GM21576 (cell line): ENCODE measurements around the gene ASPSCR1.

ENCODE experiments used
- ATAC-seq: cut with Tn5 transposase; IDR thresholded peaks from one replicate; pipeline ENCODE4 v1.9.1; 2021; ENCODE audit warnings: mild to moderate bottlenecking, moderate library complexity; ENCODE audit not compliant: unreplicated experiment

The ASPSCR1 gene

DNA sequence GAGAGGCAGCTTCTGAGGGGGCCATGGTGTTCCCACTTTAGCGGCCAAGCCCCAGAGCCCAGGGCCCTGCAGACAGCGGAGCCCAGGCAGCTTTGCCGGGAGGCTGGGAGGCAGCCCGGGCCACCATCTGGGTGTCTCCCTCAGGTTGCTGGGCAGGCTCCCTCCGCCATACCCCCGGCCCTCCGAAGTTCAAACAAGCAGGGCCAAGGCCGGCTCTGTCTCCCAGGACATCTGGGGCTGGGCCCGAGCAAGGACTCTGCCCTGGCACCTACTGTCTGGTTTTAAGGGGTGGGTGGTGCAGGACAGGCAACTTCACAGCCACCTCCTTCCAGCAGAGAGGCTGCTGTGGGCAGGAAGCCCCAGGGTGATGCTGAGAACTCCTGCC, 85.5 kb downstream of the ASPSCR1 start:
- ATAC-seq = no peak

DNA sequence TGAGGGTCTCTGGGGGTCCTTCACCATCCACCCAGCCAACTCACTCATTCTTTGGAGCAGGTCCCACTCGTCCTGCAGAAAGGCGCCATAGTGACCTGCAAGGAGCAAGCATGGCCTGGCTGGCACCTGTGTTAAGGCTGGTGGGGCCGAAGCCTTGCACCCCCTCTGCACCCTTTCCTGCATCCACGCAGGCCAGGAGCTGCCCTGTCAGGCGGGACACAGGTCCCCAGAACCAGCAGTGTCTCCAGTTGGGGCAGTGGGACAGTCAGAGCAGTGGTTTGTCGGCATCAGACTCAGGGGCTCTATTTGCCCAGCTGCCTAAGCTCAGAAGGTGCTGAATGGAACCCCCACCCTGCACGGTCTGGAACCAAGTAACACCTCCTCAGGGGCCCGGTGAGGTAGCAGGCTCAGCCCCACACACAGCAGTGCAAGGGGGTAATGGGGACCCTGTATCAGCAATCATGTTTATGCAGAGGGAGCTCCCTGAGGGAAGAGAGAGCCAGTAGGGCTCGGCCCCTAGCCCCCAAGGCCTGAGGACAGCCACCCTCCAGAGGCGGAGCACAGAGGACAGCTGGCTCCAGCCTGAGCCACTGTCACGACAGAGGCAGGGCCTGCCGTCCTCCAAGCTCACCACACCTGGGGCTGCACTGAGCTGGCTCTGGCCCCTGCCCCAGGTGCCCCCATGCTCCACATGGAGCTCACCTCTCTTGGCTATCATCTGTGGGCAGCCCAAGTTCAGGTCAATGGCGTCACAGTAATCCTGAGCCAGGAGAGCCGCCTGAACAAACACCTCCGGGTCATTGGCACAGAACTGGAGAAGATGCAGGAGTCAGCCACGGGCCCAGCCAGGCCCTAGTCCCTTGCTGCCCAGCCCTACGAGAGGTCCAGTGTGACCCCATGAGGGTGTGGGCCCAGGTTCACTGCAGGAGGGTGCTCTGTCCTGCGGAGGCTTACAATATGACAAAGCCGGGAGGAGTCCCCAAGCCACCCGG, 86.3 kb downstream of the ASPSCR1 start:
- ATAC-seq = no peak

DNA sequence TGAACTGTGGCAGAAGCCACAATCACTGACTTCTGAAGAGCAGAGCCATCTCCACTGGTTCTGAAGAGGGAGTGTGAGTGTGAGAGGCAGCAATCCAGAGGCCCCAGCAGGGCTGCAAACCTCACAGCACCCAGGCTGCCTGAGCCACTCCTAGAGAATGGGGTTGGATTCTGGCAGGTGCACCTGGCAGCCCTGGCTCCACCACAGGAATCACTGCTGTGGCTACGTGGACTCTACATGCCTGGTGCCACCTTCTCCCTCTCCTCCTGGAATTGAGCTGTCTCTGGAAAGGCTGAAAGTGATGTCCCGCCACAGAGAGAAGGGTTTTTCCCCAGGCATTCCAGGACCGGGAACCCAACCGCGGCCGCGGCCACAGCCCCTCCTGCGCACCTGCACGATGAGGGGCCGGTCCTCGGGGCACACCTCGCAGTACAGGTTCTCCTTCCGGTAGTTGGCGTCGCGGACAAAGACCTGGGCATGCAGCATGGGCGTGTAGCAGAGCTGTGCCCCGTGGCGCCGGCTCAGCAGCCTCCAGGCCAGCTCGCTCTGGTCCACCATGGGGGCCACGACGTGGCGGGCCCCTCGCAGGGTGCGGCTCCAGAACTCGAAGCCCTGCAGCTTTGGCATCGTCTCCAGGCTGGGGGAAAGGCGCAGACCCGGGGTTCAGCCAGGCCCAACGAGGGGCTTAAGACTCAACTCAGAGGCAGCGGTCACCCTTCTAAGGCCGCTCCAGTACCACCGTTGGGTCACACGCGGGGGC, 87.2 kb downstream of the ASPSCR1 start:
- ATAC-seq = no peak

DNA sequence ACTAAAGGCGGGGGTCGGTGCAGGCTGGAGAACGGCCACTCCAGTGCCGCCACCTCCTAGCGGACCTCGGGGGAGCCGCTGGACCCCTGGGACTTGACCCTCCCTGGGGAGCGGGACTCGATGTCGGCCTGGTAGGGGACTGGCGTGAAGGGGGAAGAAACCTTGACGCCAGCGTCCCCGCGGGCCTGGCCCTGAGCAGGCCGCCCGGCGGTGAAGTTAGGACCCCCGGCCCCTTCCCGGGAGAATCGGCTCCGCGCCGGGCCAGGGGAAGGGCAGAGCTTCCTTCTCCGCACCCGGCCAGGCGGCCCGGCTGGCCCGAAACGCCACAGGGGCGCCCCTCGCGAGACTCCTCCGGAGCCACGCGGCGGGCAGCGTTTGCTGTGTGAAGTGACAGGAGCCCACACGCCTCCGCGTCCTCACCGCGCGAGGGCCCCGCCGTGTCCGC, 87.8 kb downstream of the ASPSCR1 start:
- ATAC-seq = no peak

- peak; percentile 61 for ATAC-seq
These were observed 88.3 kb downstream of the ASPSCR1 start, which contains the start of gene DUS1L for GRCh38 chr17:82065638-82066303. Gene DUS1L, minus strand, starts transcription at chr17:82065804. Its CDS starts 745 bp downstream, at chr17:82065059.
